ENCODE results near the gene SEPSECS.

SEPSECS gene

DNA sequence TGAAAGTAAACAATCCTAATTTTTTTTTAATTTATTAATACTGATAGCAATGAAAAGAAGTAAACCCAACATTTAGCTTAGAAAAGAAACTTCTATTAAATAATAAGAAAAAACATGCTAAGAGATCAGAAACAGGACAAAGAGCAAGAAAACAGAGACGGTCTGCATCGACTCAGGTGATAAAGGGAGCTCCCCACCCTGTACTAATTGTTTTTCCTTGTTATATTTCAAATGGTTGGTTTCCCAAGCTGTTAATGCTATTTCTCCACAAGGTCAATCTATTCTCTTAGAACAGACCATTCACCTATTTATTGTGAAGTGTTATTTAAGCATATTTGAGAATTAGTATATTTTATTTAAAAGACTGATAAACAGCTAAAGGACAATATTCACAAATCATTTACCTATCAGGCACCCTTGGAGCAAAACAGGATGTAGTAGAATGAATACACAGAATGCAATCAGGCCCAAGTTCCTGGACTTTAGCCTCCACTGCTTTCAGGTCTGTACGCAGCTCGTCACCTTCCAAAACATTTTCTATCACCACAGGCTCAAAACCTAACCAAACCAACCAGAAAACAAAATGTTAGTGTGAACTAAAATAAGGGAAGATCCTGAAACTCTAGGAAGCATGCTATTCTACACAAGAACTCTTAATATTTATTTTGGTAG, 5.5 kb downstream of the SEPSECS start:
- no peak for DNase-seq

DNA sequence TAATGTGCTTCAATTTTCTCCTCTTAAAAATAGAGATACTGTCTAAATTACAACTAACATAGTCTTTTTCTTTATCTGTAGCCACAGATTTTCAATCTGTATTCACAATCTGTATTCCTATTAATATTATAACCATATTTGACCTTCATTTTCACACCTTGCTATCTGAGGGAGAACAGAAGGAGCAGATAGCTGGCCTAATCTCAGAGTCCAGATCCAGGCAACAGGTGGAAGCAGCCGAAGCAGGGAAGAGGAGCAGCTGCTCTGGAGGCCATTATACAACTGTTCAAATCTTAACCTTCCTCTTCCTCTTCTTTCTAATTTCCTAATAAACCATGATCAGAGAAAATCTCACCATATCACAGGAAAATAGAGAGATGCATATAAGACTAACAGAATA, 14.2 kb downstream of the SEPSECS start:
- no peak for DNase-seq

DNA sequence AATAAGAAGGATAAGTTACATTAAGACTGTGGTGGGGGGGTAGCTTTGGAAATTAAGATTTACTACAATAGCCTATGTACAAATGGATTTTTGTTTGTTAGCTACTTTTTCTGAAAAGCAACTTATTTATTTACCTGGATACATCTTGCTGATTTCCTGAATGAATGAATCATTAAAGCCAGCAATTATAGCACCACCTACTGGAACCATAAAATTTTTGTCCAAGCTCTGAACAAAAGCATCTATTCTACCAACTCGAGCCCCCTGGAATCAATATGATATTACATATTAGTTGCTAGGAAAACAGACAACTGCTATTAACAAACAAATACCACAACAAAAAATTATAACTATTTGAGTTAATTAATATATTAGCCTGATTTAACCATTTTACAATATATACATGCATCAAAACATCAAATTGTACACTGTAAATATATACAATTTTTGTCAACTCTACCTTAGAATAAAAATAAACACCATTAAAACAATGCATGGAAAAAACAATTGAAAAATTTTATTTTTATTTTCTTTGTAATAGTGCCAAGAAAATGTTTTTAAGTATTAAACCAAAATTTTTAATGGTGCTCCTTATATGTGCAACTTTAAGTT, 15.3 kb downstream of the SEPSECS start:
- peak in 1 of 2 donors; percentile 18 for DNase-seq

DNA sequence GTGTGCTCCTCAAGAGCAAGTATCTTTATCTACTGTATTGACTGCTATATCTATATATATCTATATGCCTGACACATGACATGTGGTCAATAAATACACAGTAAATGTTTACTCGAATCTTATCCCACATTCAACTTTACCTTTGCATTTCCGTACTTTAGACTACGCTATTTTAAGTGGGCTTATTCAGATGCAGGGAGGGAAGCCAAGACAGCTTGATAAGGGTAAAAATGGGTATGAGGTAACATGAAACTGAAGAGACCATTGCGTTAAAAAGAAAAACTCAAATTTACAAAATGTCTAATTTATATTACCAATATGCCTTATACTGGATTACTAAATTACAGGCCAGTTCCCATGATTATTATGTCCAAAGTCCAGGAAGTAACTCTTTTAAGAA, 17.8 kb downstream of the SEPSECS start:
- no peak for DNase-seq

DNA sequence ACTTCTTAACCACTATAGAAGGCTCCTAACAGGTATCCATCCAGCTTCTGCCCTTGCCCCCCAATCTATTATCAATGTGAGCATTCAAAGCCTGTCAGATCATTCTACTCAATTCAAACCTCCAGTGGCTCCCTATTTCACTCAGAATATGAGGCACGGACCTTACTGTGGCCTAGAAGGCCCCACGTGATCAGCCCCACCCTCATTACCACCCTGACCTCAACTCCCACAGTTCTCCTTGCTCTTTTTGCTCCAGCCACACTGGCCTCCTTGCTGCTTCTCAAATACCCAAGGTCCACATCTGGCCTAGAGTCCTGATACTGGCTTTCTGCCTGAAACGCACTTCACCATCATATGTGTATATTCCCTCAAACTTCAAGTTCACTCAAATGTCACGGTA, 18.7 kb downstream of the SEPSECS start:
- no peak for DNase-seq

DNA sequence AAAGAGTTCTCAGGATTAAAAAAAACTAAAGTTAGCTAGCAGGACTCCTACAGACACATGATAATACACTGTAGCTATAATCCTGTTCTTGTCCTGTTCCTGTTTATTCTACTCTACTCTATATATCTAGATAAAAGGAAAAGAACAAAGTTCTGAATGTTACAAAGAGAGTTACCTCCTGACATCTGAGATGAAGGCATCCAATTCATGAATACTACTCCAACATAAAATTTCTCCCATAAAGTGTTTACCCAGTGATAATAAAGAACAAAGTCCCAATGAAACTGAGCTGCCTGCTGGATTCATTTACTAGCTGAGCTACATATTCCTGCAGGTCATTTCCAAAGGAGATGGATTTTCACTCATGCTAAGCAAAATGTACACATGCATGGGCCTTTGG, 27.1 kb downstream of the SEPSECS start:
- DNase-seq, result no peak

DNA sequence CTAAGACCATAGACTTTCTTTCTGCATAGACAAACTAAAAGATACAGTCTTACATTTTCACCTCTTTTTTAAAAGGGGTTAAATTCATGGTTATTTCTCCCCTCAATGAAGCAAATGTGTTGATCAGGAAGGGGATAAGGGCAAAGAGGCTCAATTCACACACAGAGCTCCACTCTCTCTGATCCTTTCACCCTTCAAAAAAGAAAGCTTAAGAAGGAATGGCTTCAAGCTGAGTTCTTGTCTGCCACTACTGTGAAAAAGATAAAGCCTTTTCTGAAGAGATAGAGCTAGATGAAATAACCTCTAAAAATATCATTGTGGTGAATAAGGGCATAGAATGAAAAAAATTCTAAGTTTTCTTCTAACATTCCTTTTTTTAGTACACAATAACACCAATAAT, 28.3 kb downstream of the SEPSECS start:
- no peak for DNase-seq

DNA sequence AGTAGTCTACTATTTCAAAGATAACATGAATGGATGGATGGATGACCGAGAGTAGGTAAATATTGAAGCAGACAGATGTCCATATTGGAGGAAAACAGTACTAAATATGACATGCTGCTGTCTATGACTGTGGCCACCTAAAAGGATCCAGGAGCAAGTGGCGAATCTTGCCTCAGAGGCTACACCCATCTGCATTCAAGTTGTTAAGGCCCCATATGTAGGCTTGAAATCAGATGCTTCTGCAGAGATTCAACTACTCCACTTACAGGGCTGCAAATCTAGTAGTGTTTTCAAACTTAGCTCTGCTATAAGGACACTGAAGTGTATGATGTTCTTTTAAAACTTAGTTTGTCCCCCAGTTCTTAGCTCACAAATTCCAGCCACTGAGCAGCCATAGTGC, 28.9 kb downstream of the SEPSECS start:
- DNase-seq, result no peak

DNA sequence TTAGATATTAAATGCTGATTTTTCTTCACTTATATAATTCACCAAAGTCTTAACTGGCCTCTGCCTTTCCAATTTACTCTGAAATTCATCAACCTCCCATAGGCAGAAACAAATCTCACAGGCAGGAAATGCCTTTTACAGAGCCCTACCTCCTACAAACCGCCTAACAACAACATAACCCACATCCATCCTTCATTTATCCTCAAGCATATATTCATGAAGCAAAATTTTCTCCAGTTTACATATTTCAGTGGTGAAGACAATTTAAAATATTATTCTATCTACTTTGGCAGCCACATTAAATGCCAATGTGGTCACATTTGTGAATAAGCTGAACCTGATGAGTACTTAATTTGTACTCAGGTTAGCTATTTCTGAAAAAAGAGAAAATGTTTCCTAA, 30.3 kb downstream of the SEPSECS start:
- DNase-seq, result no peak

DNA sequence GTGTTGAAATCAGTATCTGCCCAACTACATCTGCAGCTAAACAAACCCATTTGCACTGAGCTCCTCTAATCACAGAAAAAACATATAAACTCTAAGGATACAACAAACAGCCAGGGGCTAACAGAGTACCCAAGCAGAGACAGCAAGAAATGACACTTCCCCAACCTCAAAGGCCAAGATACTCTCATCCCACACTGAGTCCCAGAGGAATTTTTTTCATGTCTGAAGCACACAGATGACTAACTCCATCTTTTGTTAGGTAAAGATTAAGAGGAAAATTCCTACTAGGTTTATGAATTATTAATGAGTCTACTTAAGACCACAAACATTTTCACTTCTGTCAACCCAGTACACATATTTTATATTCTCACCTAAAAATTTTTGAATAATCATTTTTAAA, 31.6 kb downstream of the SEPSECS start:
- DNase-seq, result no peak

DNA sequence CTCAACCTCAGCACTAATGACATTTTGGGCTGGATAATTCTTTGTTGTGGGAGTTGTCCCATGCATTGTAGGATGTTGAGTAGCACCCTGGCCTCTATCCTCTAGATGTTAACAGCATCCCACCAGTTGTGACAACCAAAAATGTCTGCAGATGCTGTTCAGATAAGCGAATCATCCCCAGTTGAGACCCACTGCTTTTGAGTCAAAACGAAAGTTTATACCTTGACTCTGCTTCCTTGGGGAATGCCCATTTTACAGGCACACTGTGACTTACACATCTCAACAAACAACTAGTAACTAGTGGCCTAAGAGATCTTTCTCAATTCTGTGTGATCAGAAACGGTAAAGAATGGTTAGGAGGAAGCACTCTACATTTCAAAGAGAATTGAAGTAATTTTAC, 37.0 kb downstream of the SEPSECS start:
- DNase-seq, result no peak

DNA sequence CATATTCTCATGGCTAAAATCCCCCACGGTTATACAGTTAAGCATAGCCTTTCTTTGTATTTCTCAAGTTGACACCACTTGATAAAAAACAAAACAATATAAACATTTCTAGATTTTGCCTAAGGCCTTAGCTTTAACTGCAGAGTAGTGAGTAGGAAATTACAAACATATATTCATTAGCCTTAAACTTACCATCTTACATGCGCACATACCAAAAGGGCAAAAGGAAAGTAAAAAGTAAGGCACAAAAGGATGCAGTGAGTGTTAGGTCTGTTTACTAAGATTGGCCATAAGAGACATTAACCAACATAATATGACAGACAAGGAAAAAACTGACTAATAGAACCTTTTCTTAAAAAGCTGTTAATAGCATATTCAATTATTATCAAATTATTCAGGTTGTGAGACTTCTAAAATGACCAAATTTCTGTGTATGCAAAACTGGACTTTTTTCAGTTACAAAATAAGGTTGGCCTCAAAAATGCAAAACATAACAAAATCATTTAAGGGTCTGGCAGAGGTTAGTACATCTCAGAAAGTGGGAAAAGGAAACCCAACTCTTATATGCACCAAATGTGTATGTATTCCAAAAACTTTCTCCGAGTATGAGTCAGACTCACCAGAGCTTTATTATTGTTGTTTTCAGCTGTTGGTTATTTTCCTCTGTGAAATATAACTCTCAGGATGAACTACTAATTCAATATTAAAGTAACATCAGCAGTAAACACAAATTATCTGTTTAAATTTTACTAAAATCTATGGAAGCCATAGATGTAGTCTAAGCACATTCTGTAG, 39.9 kb downstream of the SEPSECS start:
- DNase-seq, result no peak

DNA sequence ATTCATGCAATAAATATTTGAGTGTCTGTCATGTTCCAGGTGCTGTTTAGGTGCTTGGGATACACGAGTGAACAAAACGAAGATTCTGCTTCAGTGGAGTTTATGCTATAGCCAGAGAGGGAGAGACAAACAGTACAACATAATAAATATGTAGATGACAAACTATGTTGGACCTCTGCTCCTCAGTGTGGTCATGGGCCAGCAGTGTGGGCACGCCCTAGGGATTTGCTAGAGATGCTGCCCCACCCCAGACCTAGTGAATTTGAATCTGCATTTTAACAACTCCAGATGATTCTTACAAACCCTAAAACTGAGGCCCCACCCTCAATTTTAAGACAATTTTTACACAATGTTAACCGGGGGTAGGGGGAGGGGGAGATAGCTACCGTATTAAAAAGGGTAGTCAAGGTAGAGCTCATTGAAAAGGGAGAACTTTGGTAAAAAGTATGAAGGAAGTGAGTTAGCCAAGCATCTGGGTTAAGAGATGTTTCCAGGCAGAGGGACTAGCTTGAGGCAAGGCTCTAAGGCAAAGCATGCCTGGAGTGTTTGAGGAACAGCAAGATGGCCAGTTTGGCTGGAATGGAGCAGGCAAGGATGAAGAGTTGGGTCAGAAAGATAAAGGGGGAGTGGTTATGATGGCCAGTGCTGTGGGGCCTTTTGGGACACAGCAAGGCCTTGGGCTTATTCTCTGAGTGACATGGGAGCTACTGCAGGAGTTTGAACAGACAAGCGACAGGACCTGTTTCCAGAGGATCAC, 42.4 kb downstream of the SEPSECS start:
- no peak for DNase-seq

DNA sequence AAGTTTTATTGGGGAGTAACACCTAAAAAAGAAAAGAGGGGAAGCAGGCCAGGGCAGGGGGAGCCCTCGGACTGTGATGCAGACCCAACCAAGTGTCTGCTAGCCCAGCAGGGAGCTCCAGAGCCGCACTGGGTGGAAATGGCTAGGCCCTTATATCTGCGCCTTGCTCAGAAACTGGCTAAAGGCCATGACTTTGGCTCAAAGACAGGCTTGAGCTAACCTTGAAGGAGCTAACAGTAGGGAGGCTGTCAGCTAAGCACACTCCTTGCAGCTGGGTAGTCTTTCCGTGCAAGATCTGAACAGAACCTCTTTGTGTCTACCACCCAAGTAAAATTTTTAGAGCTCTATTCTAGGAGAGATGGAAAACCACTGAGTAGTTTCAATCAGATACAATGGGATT, 43.0 kb downstream of the SEPSECS start:
- no peak for DNase-seq

DNA sequence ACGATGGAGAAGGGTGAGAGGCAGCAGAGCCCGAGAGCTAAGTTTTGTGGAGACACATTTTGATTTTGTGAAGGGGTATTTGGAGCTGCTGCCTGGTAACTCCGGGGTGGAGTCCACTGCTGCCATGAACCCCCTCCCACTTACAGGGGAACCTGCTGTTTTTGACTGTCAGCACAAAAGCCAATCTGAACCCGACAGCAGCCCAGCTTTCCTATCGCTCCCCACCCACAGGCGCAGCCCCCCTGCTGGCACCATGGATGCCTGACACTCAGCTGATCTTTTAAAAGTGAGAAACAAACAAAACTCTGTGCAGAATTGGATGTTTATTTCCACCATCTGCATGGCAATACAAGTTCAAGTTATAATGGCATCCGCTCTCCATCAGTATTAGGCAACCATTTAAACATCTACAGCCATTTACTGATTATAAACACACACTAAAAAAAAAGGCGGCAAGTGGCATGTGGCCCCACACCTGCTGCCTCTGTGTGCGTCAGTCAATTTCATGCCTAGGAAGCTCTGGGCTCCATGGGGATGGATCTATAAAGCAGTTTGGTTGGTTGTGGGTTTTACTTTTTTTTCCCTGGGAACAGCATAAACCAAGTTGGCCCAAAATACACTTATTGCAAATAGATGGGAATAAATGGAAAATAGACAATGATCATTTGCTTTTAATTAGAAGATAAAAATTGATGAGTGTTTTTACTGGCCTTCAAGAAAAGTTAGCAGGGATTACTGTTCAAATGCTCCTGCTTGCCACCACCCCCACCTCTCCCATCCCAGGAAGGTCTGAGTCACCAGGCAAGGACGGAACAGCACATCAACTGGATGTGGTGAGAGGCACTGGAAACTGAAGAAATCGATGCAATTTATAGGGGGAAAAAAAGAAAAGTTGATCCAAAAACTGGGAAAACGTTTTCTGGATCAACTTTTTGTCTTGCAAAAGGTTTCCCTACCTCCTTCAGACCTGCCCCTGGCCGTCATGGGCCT, 46.0 kb downstream of the SEPSECS start:
- DNase-seq, result no peak

DNA sequence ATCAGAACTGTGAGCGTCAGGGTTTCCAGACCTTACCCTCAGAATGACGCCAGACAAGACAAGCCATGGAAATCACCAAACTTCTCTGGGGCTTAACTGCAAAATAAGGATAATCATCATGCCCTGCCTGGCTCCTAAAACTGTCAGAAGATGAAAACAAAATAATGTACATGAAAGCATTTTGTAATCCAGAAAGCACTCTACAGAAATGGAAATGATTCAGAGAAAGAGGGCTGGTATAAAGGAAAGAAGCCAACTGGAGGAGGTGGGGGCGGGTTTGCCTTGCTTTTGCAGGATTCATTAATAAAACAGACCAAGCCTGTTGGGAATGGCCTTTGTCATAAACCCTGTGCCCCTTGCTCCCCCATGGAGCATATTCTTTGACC, 47.3 kb downstream of the SEPSECS start:
- DNase-seq, result no peak

DNA sequence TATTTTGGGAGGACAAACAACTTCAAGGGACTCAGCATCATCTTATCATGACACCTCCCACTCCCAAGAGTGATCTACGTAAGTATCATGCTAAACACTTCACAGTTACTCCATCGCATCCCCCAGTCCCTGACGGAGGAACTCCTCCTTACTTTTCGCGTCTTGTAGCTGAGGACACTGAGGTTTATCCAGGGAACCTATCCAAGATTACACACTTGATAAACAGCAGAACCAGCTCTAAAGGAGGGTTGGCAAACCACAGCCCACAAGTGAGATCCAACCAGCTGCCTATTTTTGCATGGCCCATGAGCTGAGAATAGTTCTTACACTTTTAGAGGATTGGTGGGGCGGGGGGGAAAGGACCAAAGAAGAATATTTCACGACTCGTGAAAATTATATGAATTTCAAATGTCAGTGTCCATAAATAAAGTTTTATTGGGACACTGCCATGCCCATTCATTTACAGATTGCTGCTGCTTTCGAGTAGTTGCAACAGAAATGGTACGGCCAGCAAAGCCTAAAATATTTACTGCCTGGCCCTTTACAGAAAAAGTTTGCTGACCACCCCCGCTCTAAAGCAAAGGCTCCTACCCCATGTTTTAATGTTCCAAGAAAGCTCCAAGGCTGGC, 47.8 kb downstream of the SEPSECS start:
- no peak for DNase-seq

DNA sequence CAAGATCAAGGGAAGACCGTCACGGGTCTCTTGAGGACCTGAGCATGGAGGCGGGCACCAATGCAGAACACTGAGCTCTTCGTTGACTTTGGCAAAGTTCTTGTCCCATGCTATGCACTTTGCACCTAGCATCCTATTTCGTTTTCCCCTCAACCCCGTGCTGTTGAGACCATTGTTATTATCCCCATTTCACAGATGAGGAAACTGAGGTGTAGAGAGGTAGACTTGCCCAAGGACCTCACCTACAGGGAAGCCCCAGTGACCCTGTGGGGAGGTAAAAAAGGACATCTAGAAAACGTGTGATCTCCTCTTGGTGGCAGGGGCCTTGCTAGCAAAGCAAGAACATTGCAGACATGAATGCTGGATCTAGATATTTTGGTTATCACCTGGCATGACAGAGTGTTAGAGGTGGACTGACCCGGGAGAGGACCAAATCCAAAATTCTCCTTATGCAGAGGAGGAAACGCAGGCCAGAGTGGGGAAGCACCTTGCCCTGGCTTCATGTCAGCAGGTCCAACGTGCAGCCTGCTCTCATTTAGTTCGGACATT, 48.5 kb downstream of the SEPSECS start:
- DNase-seq, result no peak

DNA sequence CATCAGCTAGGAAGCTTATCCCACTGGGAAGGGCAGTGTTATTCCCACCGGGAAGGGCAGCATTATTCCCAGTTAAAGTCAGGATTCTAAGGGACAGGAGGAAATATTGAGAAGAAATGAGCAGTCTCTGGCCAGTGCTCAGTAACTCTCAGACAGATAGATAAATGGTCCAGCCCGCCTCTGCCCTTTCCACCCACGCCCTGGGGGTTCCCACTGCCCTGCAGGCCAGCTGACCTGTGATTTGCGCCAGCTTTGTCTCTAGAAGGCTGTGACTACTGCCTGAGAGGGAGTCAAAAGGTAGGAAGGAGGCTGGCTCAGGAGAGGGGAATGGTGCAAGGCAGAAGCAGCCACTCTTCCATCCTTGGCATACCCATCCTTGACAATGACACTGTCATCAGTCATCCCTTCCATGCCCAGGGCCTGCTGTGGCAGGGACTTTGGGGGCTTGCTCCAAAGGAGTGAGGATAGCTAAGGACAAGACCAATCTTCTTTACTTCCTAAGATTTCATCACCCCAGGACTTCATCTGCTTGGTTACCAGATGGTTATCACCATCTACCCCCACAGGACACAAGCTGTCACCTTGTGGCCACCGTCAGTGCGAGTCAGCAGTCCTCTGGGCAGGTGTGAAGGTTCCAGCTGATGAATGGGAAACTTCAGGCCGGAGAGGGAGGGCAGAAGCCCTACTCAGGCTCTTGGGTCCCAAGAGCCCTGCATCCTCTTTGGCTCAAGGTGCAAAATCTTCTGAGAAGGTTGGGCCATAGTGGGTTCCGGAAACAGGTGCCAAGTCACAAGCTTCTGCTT, 49.5 kb downstream of the SEPSECS start:
- no peak for DNase-seq

DNA sequence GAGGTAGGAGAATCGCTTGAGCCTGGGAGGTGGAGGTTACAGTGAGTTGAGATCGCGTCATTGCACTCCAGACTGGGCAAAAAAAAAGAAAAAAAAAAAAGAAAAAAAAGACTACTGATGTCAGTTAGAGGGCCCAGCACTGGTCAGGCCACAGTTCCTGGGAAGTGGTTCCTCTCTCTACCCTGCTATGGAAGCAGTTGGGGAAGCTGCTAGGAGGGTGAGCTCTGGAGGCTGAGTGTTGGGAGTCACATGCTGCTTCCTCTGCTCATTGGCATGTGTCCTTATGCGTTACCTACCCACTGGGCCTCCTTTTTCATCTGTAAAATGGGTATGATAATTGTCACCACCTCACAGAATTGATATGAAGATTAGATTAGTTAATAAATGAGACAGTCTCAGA, 50.7 kb downstream of the SEPSECS start:
- no peak for DNase-seq

DNA sequence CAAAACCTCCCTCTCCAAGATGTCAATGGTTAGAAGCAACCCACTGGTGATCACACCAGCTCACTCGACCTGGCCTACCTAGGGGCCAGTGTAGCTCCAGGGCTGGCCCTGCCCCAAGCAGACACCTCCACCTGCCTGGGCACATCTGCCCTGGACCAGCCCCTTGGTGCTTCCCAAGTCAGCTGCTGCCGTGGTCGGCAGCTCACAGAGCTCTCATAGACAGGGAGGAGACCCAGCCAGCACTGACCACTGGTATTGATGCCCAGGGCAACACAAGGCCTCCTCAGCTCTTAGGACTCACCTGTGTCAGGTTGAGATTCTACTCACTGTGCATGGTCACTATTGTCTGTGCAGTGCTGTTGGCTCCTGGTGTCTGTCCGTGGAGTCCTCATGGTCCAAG, 51.7 kb downstream of the SEPSECS start:
- DNase-seq, result no peak
